ENCODE data around the gene HPSE2.
"Not testable (repeated sequence)": the region's sequence is repeated elsewhere in the genome, so short reads cannot be mapped to it uniquely, and the experiment has no call there.

Gene HPSE2

GRCh38 chr10:99045671-99046070 lies 190.0 kb downstream of the HPSE2 start:
- no peaks in the 10 kb centered on the region for H3K4me1 ChIP-seq (ENCODE audit: control insufficient read depth, insufficient read depth, low read length)
- no peaks in the 10 kb centered on the region for H3K27me3 ChIP-seq (ENCODE audit: control insufficient read depth, insufficient read depth, low read length)
- no peak overlapping the region for H3K9ac ChIP-seq (ENCODE audit: low read length)
- H3K4me3 ChIP-seq (ENCODE audit: low read length) = no peak overlapping the region
- H3K9me3 ChIP-seq (ENCODE audit: control insufficient read depth, low read length) = no peaks in the 10 kb centered on the region
- H3K36me3 ChIP-seq (ENCODE audit: control insufficient read depth, insufficient read depth, low read length) = no peaks in the 10 kb centered on the region

GRCh38 chr10:99042051-99042771 lies 193.4 kb downstream of the HPSE2 start:
- H3K9me3 ChIP-seq (ENCODE audit: control insufficient read depth, low read length) = no peaks in the 10 kb centered on the region
- no peak overlapping the region for H3K4me3 ChIP-seq (ENCODE audit: low read length)
- H3K4me1 ChIP-seq (ENCODE audit: control insufficient read depth, insufficient read depth, low read length) = no peaks in the 10 kb centered on the region
- no peaks in the 10 kb centered on the region for H3K27me3 ChIP-seq (ENCODE audit: control insufficient read depth, insufficient read depth, low read length)
- no peaks in the 10 kb centered on the region for H3K36me3 ChIP-seq (ENCODE audit: control insufficient read depth, insufficient read depth, low read length)
- H3K9ac ChIP-seq (ENCODE audit: low read length) = no peak overlapping the region

GRCh38 chr10:99041468-99041867 lies 194.2 kb downstream of the HPSE2 start:
- H3K4me1 ChIP-seq (ENCODE audit: control insufficient read depth, insufficient read depth, low read length) = no peaks in the 10 kb centered on the region
- H3K4me3 ChIP-seq (ENCODE audit: low read length) = no peak overlapping the region
- H3K9ac ChIP-seq (ENCODE audit: low read length) = no peak overlapping the region
- no peaks in the 10 kb centered on the region for H3K36me3 ChIP-seq (ENCODE audit: control insufficient read depth, insufficient read depth, low read length)
- H3K27me3 ChIP-seq (ENCODE audit: control insufficient read depth, insufficient read depth, low read length) = no peaks in the 10 kb centered on the region
- no peaks in the 10 kb centered on the region for H3K9me3 ChIP-seq (ENCODE audit: control insufficient read depth, low read length)

GRCh38 chr10:99013885-99014284 lies 221.8 kb downstream of the HPSE2 start:
- H3K27me3 ChIP-seq (ENCODE audit: control insufficient read depth, insufficient read depth, low read length) = no peaks in the 10 kb centered on the region
- no peaks in the 10 kb centered on the region for H3K36me3 ChIP-seq (ENCODE audit: control insufficient read depth, insufficient read depth, low read length)
- H3K9ac ChIP-seq (ENCODE audit: low read length) = no peak overlapping the region
- H3K9me3 ChIP-seq (ENCODE audit: control insufficient read depth, low read length) = no peaks in the 10 kb centered on the region
- no peaks in the 10 kb centered on the region for H3K4me1 ChIP-seq (ENCODE audit: control insufficient read depth, insufficient read depth, low read length)
- H3K4me3 ChIP-seq (ENCODE audit: low read length) = no peak overlapping the region

- Histone ChIP-seq H3K36me3 (ENCODE audit: control insufficient read depth, insufficient read depth, low read length) (no peaks in the 10 kb centered on the region), H3K9me3 (ENCODE audit: control insufficient read depth, low read length) (no peaks in the 10 kb centered on the region), H3K4me1 (ENCODE audit: control insufficient read depth, insufficient read depth, low read length) (no peaks in the 10 kb centered on the region), H3K27me3 (ENCODE audit: control insufficient read depth, insufficient read depth, low read length) (no peaks in the 10 kb centered on the region), H3K4me3 (ENCODE audit: low read length) (no peak overlapping the region), H3K9ac (ENCODE audit: low read length) (no peak overlapping the region)
Measured at GRCh38 chr10:99010286-99010685, 225.4 kb downstream of the HPSE2 start.

GRCh38 chr10:99008054-99008453 lies 227.6 kb downstream of the HPSE2 start:
- no peaks in the 10 kb centered on the region for H3K27me3 ChIP-seq (ENCODE audit: control insufficient read depth, insufficient read depth, low read length)
- no peaks in the 10 kb centered on the region for H3K9me3 ChIP-seq (ENCODE audit: control insufficient read depth, low read length)
- H3K4me1 ChIP-seq (ENCODE audit: control insufficient read depth, insufficient read depth, low read length) = no peaks in the 10 kb centered on the region
- H3K36me3 ChIP-seq (ENCODE audit: control insufficient read depth, insufficient read depth, low read length) = no peaks in the 10 kb centered on the region
- no peak overlapping the region for H3K4me3 ChIP-seq (ENCODE audit: low read length)
- H3K9ac ChIP-seq (ENCODE audit: low read length) = no peak overlapping the region

- H3K9ac ChIP-seq (ENCODE audit: low read length) = no peak overlapping the region
- H3K27me3 ChIP-seq (ENCODE audit: control insufficient read depth, insufficient read depth, low read length) = no peaks in the 10 kb centered on the region
- H3K36me3 ChIP-seq (ENCODE audit: control insufficient read depth, insufficient read depth, low read length) = no peaks in the 10 kb centered on the region
- no peak overlapping the region for H3K4me3 ChIP-seq (ENCODE audit: low read length)
- no peaks in the 10 kb centered on the region for H3K9me3 ChIP-seq (ENCODE audit: control insufficient read depth, low read length)
- no peaks in the 10 kb centered on the region for H3K4me1 ChIP-seq (ENCODE audit: control insufficient read depth, insufficient read depth, low read length)
Measured at GRCh38 chr10:99007457-99007856, 228.2 kb downstream of the HPSE2 start.

- Histone ChIP-seq H3K36me3 (ENCODE audit: control insufficient read depth, insufficient read depth, low read length) (no peaks in the 10 kb centered on the region), H3K9ac (ENCODE audit: low read length) (no peak overlapping the region), H3K9me3 (ENCODE audit: control insufficient read depth, low read length) (no peaks in the 10 kb centered on the region), H3K4me3 (ENCODE audit: low read length) (no peak overlapping the region), H3K27me3 (ENCODE audit: control insufficient read depth, insufficient read depth, low read length) (no peaks in the 10 kb centered on the region), H3K4me1 (ENCODE audit: control insufficient read depth, insufficient read depth, low read length) (no peaks in the 10 kb centered on the region)
Measured at GRCh38 chr10:99005254-99005653, 230.4 kb downstream of the HPSE2 start.

GRCh38 chr10:99004738-99005137 lies 230.9 kb downstream of the HPSE2 start:
- Histone ChIP-seq H3K27me3 (ENCODE audit: control insufficient read depth, insufficient read depth, low read length) (no peaks in the 10 kb centered on the region), H3K4me1 (ENCODE audit: control insufficient read depth, insufficient read depth, low read length) (no peaks in the 10 kb centered on the region), H3K9me3 (ENCODE audit: control insufficient read depth, low read length) (no peaks in the 10 kb centered on the region), H3K4me3 (ENCODE audit: low read length) (no peak overlapping the region), H3K9ac (ENCODE audit: low read length) (no peak overlapping the region), H3K36me3 (ENCODE audit: control insufficient read depth, insufficient read depth, low read length) (no peaks in the 10 kb centered on the region)

- no peak overlapping the region for H3K9ac ChIP-seq (ENCODE audit: low read length)
- no peaks in the 10 kb centered on the region for H3K27me3 ChIP-seq (ENCODE audit: control insufficient read depth, insufficient read depth, low read length)
- H3K36me3 ChIP-seq (ENCODE audit: control insufficient read depth, insufficient read depth, low read length) = no peaks in the 10 kb centered on the region
- no peak overlapping the region for H3K4me3 ChIP-seq (ENCODE audit: low read length)
- no peaks in the 10 kb centered on the region for H3K4me1 ChIP-seq (ENCODE audit: control insufficient read depth, insufficient read depth, low read length)
- H3K9me3 ChIP-seq (ENCODE audit: control insufficient read depth, low read length) = no peaks in the 10 kb centered on the region
Measured at GRCh38 chr10:99002392-99002791, 233.3 kb downstream of the HPSE2 start.

GRCh38 chr10:98997596-98997995 lies 238.1 kb downstream of the HPSE2 start:
- Histone ChIP-seq H3K4me1 (ENCODE audit: control insufficient read depth, insufficient read depth, low read length) (no peaks in the 10 kb centered on the region), H3K9ac (ENCODE audit: low read length) (no peak overlapping the region), H3K36me3 (ENCODE audit: control insufficient read depth, insufficient read depth, low read length) (no peaks in the 10 kb centered on the region), H3K4me3 (ENCODE audit: low read length) (no peak overlapping the region), H3K27me3 (ENCODE audit: control insufficient read depth, insufficient read depth, low read length) (no peaks in the 10 kb centered on the region), H3K9me3 (ENCODE audit: control insufficient read depth, low read length) (no peaks in the 10 kb centered on the region)

- no peaks in the 10 kb centered on the region for H3K4me1 ChIP-seq (ENCODE audit: control insufficient read depth, insufficient read depth, low read length)
- no peaks in the 10 kb centered on the region for H3K36me3 ChIP-seq (ENCODE audit: control insufficient read depth, insufficient read depth, low read length)
- no peak overlapping the region for H3K9ac ChIP-seq (ENCODE audit: low read length)
- H3K9me3 ChIP-seq (ENCODE audit: control insufficient read depth, low read length) = no peaks in the 10 kb centered on the region
- H3K4me3 ChIP-seq (ENCODE audit: low read length) = no peak overlapping the region
- H3K27me3 ChIP-seq (ENCODE audit: control insufficient read depth, insufficient read depth, low read length) = no peaks in the 10 kb centered on the region
Measured at GRCh38 chr10:98994030-98994429, 241.6 kb downstream of the HPSE2 start.

GRCh38 chr10:98983751-98984150 lies 251.9 kb downstream of the HPSE2 start:
- H3K9ac ChIP-seq (ENCODE audit: low read length); H3K4me3 ChIP-seq (ENCODE audit: low read length); H3K27me3 ChIP-seq (ENCODE audit: control insufficient read depth, insufficient read depth, low read length); H3K36me3 ChIP-seq (ENCODE audit: control insufficient read depth, insufficient read depth, low read length); H3K4me1 ChIP-seq (ENCODE audit: control insufficient read depth, insufficient read depth, low read length); H3K9me3 ChIP-seq (ENCODE audit: control insufficient read depth, low read length): not testable (repeated sequence)
